Liver (tissue), 3 donors: ENCODE measurements around the gene ROR1.

Experiments
- CTCF ChIP-seq: fragments of 150-350 bp; IDR thresholded peaks from 2 replicates; pipeline ENCODE4 v1.5.1; 2017; ENCODE audit warnings: improper control_type of control experiment, low read depth, low read length; ENCODE audit not compliant: missing input control
- REST ChIP-seq: IDR thresholded peaks from 2 replicates; pipeline ENCODE4 v1.6.1; 2016; ENCODE audit warnings: antibody characterized with exemption, mild to moderate bottlenecking
- SP1 ChIP-seq: IDR thresholded peaks from 2 replicates; pipeline ENCODE4 v1.6.1; 2018; ENCODE audit warnings: antibody characterized with exemption, mild to moderate bottlenecking
- TAF1 ChIP-seq: conservative IDR thresholded peaks from 2 replicates; pipeline ENCODE4 v1.6.1; 2016; ENCODE audit warnings: antibody characterized with exemption, mild to moderate bottlenecking
- YY1 ChIP-seq: IDR thresholded peaks from 2 replicates; pipeline ENCODE4 v1.6.1; 2016; ENCODE audit warnings: antibody characterized with exemption, mild to moderate bottlenecking
- TF ChIP-seq, protein P1 (sequence below): IDR thresholded peaks from 2 replicates; pipeline ENCODE4 v1.6.1; 2016; ENCODE audit warnings: antibody characterized with exemption
- donor health status: healthy.
- donor health status: healthy.

DNA sequence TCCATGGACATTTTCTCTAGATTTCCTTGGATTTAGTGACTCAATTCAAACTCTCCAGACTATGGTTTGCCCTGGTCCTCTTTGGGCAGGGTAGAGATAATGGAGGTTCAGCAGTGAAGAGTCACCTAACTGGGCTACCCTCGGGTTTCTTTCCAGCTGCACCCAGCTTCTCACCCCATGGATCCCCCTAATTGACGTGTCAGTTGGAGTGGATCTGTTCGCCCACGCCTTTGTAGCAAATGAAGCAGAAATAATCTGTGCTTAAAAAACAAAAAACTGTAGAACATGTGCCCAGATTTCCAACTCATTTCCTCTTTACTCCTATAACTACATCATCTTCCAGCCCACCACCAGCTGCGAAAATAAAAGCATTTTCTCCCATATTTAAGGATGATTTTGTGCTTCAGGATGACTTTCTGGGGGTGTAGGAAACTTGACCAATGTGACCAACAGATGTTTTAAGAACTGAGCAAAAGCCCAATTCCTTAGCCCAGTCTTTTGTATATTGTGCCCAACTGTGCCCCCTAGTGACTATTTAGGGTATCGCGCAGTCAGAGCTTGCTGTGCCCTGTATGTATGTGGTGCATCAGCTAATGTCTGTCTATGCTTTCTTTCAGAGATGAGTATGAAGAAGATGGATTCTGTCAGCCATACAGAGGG lies 363.1 kb downstream of the ROR1 start:
- TF ChIP-seq TAF1 (no peak), CTCF (peak; percentile 91), YY1 (no peak), REST (no peak), SP1 (no peak)
- TF ChIP-seq, protein P1, sequence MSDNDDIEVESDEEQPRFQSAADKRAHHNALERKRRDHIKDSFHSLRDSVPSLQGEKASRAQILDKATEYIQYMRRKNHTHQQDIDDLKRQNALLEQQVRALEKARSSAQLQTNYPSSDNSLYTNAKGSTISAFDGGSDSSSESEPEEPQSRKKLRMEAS, result no peak
